ENCODE data around the gene ME3. TPM values are rescaled to one million over a fixed set of nuclear protein-coding genes. Genes with fewer than 3 reads are reported as not detected.

ME3 gene
- total RNA-seq, 4 donors from 2014 or later: 15.9 to 94.9 (median 51.3) TPM

DNA sequence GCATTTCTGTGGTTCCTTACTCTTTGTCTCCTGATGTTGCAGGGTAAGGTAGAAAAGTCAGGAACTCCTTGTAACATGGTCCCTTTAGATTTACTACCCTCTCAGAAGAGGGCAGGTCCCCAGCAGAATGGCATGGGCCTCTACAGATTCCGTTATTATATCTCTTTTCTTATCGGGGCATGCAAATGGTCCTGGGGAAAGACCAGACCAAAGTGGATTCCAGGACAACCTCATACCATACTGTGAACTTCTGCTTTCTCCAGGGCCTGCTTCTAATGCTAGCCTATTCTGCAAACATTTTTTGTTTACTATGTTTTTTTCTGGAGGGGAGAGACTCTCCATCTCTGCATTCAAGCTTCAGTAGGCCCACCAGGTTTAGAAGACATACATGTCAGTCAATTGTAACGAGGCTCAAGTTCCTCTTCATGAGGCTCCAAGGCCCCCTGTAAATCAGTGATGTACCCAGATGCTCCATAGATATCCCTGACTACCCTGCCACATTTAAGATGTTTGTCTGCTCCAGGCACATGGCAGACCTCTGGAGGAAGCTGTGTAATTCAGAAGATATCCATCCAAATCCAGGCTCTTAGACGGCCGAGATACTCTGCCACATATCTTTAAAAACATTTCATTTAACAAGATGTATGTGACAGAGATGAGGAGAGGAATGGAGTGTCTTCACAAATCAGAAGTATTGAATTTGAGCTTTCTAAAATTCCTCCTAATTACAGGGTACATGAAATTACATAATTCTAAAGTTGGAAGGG lies 8.5 kb upstream of the ME3 start:
- no peaks in the 10 kb centered on the region for H3K4me1 ChIP-seq
- TF ChIP-seq, protein P1, sequence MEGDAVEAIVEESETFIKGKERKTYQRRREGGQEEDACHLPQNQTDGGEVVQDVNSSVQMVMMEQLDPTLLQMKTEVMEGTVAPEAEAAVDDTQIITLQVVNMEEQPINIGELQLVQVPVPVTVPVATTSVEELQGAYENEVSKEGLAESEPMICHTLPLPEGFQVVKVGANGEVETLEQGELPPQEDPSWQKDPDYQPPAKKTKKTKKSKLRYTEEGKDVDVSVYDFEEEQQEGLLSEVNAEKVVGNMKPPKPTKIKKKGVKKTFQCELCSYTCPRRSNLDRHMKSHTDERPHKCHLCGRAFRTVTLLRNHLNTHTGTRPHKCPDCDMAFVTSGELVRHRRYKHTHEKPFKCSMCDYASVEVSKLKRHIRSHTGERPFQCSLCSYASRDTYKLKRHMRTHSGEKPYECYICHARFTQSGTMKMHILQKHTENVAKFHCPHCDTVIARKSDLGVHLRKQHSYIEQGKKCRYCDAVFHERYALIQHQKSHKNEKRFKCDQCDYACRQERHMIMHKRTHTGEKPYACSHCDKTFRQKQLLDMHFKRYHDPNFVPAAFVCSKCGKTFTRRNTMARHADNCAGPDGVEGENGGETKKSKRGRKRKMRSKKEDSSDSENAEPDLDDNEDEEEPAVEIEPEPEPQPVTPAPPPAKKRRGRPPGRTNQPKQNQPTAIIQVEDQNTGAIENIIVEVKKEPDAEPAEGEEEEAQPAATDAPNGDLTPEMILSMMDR (IDR thresholded peaks at IDR 0.05): no peak
- TF ChIP-seq POLR2A (IDR thresholded peaks at IDR 0.05): no peak
- no peaks in the 10 kb centered on the region for H3K27me3 ChIP-seq
- no peak for DNase-seq
- no peak overlapping the region for H3K4me3 ChIP-seq
- H3K27ac ChIP-seq: peak overlapping the region in 1 of 4 donors; percentile 12
- no peaks in the 10 kb centered on the region for H3K9me3 ChIP-seq
- no peaks in the 10 kb centered on the region for H3K36me3 ChIP-seq

DNA sequence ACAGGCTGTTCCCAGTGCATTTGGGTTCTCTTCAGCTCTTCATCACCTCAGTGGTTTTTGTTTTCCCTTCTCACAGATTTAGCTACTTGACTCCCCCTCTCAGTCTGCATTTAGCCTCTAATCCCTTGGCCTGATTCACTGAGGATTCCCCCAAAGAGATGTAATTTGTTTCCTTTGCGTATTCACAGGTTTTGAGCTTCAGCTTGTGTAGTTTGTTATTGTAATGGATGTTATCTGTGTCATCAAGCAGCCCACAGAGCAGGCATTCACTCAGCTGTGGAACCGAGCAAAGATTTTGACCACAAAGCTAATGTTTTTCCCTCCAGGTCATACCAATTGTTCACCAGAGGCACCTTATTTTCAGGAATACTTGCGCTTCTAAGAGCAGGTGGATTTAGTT lies 6.4 kb upstream of the ME3 start:
- TF ChIP-seq, protein P1 (IDR thresholded peaks at IDR 0.05): no peak
- TF ChIP-seq POLR2A (IDR thresholded peaks at IDR 0.05): no peak
- H3K4me1 ChIP-seq: no peaks in the 10 kb centered on the region

DNA sequence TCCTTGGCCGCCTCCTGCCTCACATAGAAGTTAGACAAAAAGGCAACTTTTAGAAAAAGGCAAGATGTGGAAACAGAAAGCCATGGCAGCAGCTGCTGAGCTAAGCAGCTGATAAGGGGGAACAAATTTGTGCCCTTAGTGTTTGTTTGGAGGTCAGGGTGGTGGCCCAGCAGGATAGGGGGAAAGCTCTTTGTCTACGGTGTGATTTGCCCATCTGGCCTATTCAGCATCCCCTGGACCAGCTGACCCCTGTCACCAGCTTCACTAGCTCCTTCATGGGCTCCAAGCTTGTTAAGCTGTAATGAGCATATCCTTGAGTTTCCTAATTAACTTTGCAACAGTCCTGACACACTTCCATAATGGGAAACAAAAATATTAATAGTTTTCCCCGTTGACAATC lies 5.9 kb upstream of the ME3 start:
- Histone ChIP-seq H3K27ac (no peak overlapping the region), H3K4me1 (no peaks in the 10 kb centered on the region), H3K9me3 (no peaks in the 10 kb centered on the region), H3K27me3 (no peaks in the 10 kb centered on the region), H3K4me3 (no peak overlapping the region), H3K36me3 (no peaks in the 10 kb centered on the region)
- TF ChIP-seq, protein P1 (IDR thresholded peaks at IDR 0.05): no peak
- no peak for TF ChIP-seq POLR2A (IDR thresholded peaks at IDR 0.05)
- no peak for DNase-seq

More for the DNA sequence above, 6.4 kb upstream of the ME3 start:
- Histone ChIP-seq H3K27ac (no peak overlapping the region), H3K27me3 (no peaks in the 10 kb centered on the region), H3K9me3 (no peaks in the 10 kb centered on the region), H3K36me3 (no peaks in the 10 kb centered on the region), H3K4me3 (no peak overlapping the region)
- no peak for DNase-seq

DNA sequence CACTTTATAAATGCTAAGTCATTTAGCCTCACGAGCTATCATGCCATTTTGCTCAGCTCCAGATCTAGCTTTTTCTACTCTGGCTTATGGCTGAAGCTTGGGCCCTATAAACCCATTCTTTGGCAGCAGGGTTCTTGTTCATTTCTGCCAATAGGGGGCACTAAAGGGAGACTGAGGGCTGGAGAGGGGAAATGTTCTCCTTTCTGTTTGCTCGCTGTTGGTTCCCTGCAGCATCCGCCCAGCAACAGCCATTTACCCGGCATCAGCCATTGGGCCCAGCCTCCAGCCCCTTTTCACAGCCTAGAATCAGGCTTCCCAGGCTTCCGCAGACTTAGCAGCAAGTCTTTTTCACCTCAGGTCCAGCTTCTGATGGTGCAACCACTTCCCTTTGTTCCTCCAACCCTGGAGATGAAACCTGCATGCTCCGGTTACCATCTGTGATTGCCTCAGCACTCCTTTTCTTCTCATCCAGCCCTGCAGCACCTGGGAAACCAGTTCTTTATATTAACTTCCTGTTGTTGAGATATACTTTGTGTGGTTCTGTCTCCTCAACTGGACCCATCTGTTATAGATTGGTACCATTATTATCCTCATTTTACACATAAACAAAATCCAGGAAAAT lies 4.2 kb upstream of the ME3 start:
- Histone ChIP-seq H3K27ac (no peak overlapping the region), H3K4me3 (no peak overlapping the region), H3K36me3 (no peaks in the 10 kb centered on the region), H3K4me1 (no peaks in the 10 kb centered on the region), H3K27me3 (no peaks in the 10 kb centered on the region), H3K9me3 (no peaks in the 10 kb centered on the region)
- TF ChIP-seq POLR2A (IDR thresholded peaks at IDR 0.05): no peak
- TF ChIP-seq, protein P1 (IDR thresholded peaks at IDR 0.05): peak in 4 of 6 experiments; percentile 8 to 42 (median 21)
- DNase-seq: no peak

DNA sequence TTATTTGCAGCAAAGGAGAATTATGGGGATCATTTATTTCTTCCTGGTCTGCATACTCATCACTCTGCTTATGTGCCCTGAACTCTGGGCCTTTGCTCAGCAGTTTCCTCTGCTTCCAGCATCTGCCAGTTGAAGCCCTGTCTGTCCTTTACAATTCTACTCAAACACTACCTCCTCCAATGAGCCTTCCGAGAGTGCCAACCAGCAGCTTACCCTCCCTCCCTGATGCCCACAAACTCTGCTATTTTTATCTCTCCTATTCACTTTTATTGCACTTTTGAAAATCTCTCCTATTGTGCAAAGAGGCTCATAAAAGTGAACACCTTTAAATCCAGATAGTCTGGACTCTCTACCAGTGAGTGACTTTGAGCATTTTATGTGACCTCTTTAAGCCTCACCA lies 3.6 kb upstream of the ME3 start:
- Histone ChIP-seq H3K27ac (no peak overlapping the region), H3K4me1 (peaks cover 0 to 1% (median 0%) of the 10 kb centered on the region in 4 donors)

More for the DNA sequence above, 3.6 kb upstream of the ME3 start:
- H3K4me3 ChIP-seq: no peak overlapping the region
- TF ChIP-seq POLR2A (IDR thresholded peaks at IDR 0.05): no peak
- TF ChIP-seq, protein P1 (IDR thresholded peaks at IDR 0.05): no peak
- DNase-seq: no peak
- no peaks in the 10 kb centered on the region for H3K36me3 ChIP-seq
- H3K27me3 ChIP-seq: no peaks in the 10 kb centered on the region
- H3K9me3 ChIP-seq: no peaks in the 10 kb centered on the region

Data from Peyer's patch (tissue), 4 donors.